HUES48 (cell line): ENCODE measurements around the gene NLRP12.
"Not testable (repeated sequence)": the region's sequence is repeated elsewhere in the genome, so short reads cannot be mapped to it uniquely, and the experiment has no call there.

Experiments
- H3K27ac ChIP-seq: one replicate; pipeline ENCODE4 v1.7.0; 2013; ENCODE audit warnings: low read depth, low read length, inconsistent platforms
- H3K27me3 ChIP-seq: 2 replicates; pipeline ENCODE4 v1.6.1; 2013; ENCODE audit warnings: mild to moderate bottlenecking, low read length; ENCODE audit not compliant: control insufficient read depth, insufficient read depth
- H3K36me3 ChIP-seq: 2 replicates; pipeline ENCODE4 v1.6.1; 2013; ENCODE audit warnings: low read length; ENCODE audit not compliant: control insufficient read depth, insufficient read depth
- H3K4me1 ChIP-seq: 2 replicates; pipeline ENCODE4 v1.6.1; 2013; ENCODE audit warnings: mild to moderate bottlenecking, low read length; ENCODE audit not compliant: control insufficient read depth, insufficient read depth
- H3K4me3 ChIP-seq: 2 replicates; pipeline ENCODE4 v1.5.1; 2013; ENCODE audit warnings: mild to moderate bottlenecking, low read depth, low read length
- H3K9ac ChIP-seq: 2 replicates; pipeline ENCODE4 v1.6.1; 2013; ENCODE audit warnings: mild to moderate bottlenecking, low read depth, low read length, moderate library complexity
- H3K9me3 ChIP-seq: 2 replicates; pipeline ENCODE4 v1.6.1; 2013; ENCODE audit warnings: low read length; ENCODE audit not compliant: control insufficient read depth, insufficient read depth

The NLRP12 gene

GRCh38 chr19:53824134-53824611 is at the start of gene NLRP12:
NLRP12 (minus strand) TSS chr19:53824314; CDS start chr19:53824174, 140 bp downstream.
- no peak within 1 kb of the TSS for H3K9ac ChIP-seq
- H3K4me3 ChIP-seq: no peak within 1 kb of the TSS
- no peak within 1 kb of the TSS for H3K27ac ChIP-seq

GRCh38 chr19:53872762-53873161 is 48.6 kb upstream of the NLRP12 start:
- no peak overlapping the region for H3K4me3 ChIP-seq
- H3K27ac ChIP-seq: no peak overlapping the region
- H3K9ac ChIP-seq: no peak overlapping the region
- no peaks in the 10 kb centered on the region for H3K27me3 ChIP-seq
- no peaks in the 10 kb centered on the region for H3K4me1 ChIP-seq
- H3K36me3 ChIP-seq: peaks cover 37% of the 10 kb centered on the region
- no peaks in the 10 kb centered on the region for H3K9me3 ChIP-seq

More at GRCh38 chr19:53824134-53824611, at the start of gene NLRP12:
- no peaks in the 10 kb centered on the region for H3K9me3 ChIP-seq
- no peaks in the 10 kb centered on the region for H3K27me3 ChIP-seq
- no peaks in the 10 kb centered on the region for H3K36me3 ChIP-seq
- peaks cover 6% of the 10 kb centered on the region; the same call in 1 of the 2 replicates for H3K4me1 ChIP-seq

GRCh38 chr19:53871454-53871853 is 47.3 kb upstream of the NLRP12 start:
- Histone ChIP-seq H3K27ac (no peak overlapping the region), H3K4me3 (no peak overlapping the region), H3K27me3 (no peaks in the 10 kb centered on the region), H3K9me3 (no peaks in the 10 kb centered on the region), H3K4me1 (no peaks in the 10 kb centered on the region), H3K9ac (no peak overlapping the region), H3K36me3 (peaks cover 37% of the 10 kb centered on the region)

GRCh38 chr19:53870485-53870844 is 46.4 kb upstream of the NLRP12 start:
- H3K27ac ChIP-seq: peak overlapping the region; percentile 35
- no peak overlapping the region for H3K9ac ChIP-seq
- H3K36me3 ChIP-seq: peaks cover 31% of the 10 kb centered on the region
- H3K4me1 ChIP-seq: peaks cover 5% of the 10 kb centered on the region
- no peak overlapping the region; the same call in 1 of the 2 replicates for H3K4me3 ChIP-seq
- H3K9me3 ChIP-seq: no peaks in the 10 kb centered on the region
- H3K27me3 ChIP-seq: no peaks in the 10 kb centered on the region

GRCh38 chr19:53869805-53870484 is 45.8 kb upstream of the NLRP12 start:
- peak overlapping the region; percentile 70 for H3K4me3 ChIP-seq
- H3K27ac ChIP-seq: peak overlapping the region; percentile 97

GRCh38 chr19:53868892-53869804 is 45.0 kb upstream of the NLRP12 start:
- H3K27ac ChIP-seq: peak overlapping the region; percentile 97
- H3K36me3 ChIP-seq: peaks cover 18% of the 10 kb centered on the region
- H3K9me3 ChIP-seq: no peaks in the 10 kb centered on the region
- H3K4me3 ChIP-seq: peak overlapping the region; percentile 70
- no peaks in the 10 kb centered on the region for H3K27me3 ChIP-seq
- H3K9ac ChIP-seq: peak overlapping the region; percentile 90
- peaks cover 6% of the 10 kb centered on the region for H3K4me1 ChIP-seq

More at GRCh38 chr19:53869805-53870484, 45.8 kb upstream of the NLRP12 start:
- H3K9ac ChIP-seq: peak overlapping the region; percentile 65
- peaks cover 26% of the 10 kb centered on the region for H3K36me3 ChIP-seq
- H3K27me3 ChIP-seq, H3K9me3 ChIP-seq, H3K4me1 ChIP-seq: not testable (repeated sequence)

- H3K27ac ChIP-seq: peak overlapping the region; percentile 97
- H3K9ac ChIP-seq: peak overlapping the region; percentile 90
- H3K9me3 ChIP-seq: no peaks in the 10 kb centered on the region
- peaks cover 10% of the 10 kb centered on the region; the same call in 1 of the 2 replicates for H3K36me3 ChIP-seq
- H3K4me1 ChIP-seq: peaks cover 6% of the 10 kb centered on the region
- H3K4me3 ChIP-seq: peak overlapping the region; percentile 70
- H3K27me3 ChIP-seq: no peaks in the 10 kb centered on the region
These were observed 44.2 kb upstream of the NLRP12 start for GRCh38 chr19:53868091-53868891.

GRCh38 chr19:53867225-53868090 is 43.3 kb upstream of the NLRP12 start, which contains the start of gene MYADM:
MYADM (plus strand) TSS chr19:53867883; CDS start chr19:53873530, 5,647 bp downstream.
- H3K9me3 ChIP-seq: no peaks in the 10 kb centered on the region
- peak within 1 kb of the TSS; percentile 90 for H3K9ac ChIP-seq
- 0 out of 2 replicates have a peak, but pooled peaks cover 4% of the 10 kb centered on the region for H3K36me3 ChIP-seq
- H3K27me3 ChIP-seq: no peaks in the 10 kb centered on the region; the same call in 1 of the 2 replicates
- peak within 1 kb of the TSS; percentile 71 for H3K4me3 ChIP-seq
- peak within 1 kb of the TSS; percentile 97 for H3K27ac ChIP-seq
- peaks cover 6% of the 10 kb centered on the region for H3K4me1 ChIP-seq

GRCh38 chr19:53866865-53867224 is 42.7 kb upstream of the NLRP12 start:
- H3K4me3 ChIP-seq: peak overlapping the region; percentile 71
- peak overlapping the region; percentile 97 for H3K27ac ChIP-seq

More at GRCh38 chr19:53866865-53867224, 42.7 kb upstream of the NLRP12 start:
- no peaks in the 10 kb centered on the region for H3K9me3 ChIP-seq
- H3K27me3 ChIP-seq: no peaks in the 10 kb centered on the region; the same call in 1 of the 2 replicates
- 0 out of 2 replicates have a peak, but pooled peaks cover 4% of the 10 kb centered on the region for H3K36me3 ChIP-seq
- peaks cover 6% of the 10 kb centered on the region for H3K4me1 ChIP-seq
- H3K9ac ChIP-seq: peak overlapping the region; percentile 84
